Activated naive CD8-positive, alpha-beta T cell treated with anti-CD3 and anti-CD28 coated beads, Interleukin-2, amount 10 ng/mL, durations not matched to agents 7 days and 5 days (primary cell): ENCODE measurements around the gene ACTN3. TPM values are rescaled to one million over a fixed set of nuclear protein-coding genes. Genes with fewer than 3 reads are reported as not detected.
"Not testable (repeated sequence)": the region's sequence is repeated elsewhere in the genome, so short reads cannot be mapped to it uniquely, and the experiment has no call there.

Experiments used
- ATAC-seq: fragments of 150-1000 bp; cut with Tn5 transposase; one replicate; pipeline ENCODE4 v1.10.0; 2021; ENCODE audit warnings: low read depth, moderate library complexity
- POLR2A ChIA-PET: fragments of 350-600 bp; sonication (Branson Sonifier 250); formaldehyde crosslinking; loops from one replicate; lab custom pipeline; 2021; ENCODE audit warnings: antibody characterized with exemption; lab: Charles Lee
- DNase-seq: peaks from one replicate; pipeline ENCODE4 v3.0.0; 2021
- H3K27ac Mint-ChIP-seq: one replicate; pipeline ENCODE4 v1.8.0; 2022; ENCODE audit warnings: mild to moderate bottlenecking, mixed read lengths
- H3K27me3 Mint-ChIP-seq: one replicate; pipeline ENCODE4 v1.8.0; 2022; ENCODE audit warnings: mild to moderate bottlenecking, moderate library complexity, mixed read lengths
- H3K36me3 Mint-ChIP-seq: one replicate; pipeline ENCODE4 v1.8.0; 2021; ENCODE audit warnings: mild to moderate bottlenecking, mixed read lengths
- H3K4me1 Mint-ChIP-seq: one replicate; pipeline ENCODE4 v1.8.0; 2021; ENCODE audit warnings: mixed read lengths
- H3K4me3 Mint-ChIP-seq: one replicate; pipeline ENCODE4 v1.8.0; 2022; ENCODE audit warnings: mild to moderate bottlenecking, moderate library complexity, mixed read lengths
- H3K9me3 Mint-ChIP-seq: one replicate; pipeline ENCODE4 v1.8.0; 2021; ENCODE audit warnings: mixed read lengths
- total RNA-seq, 2 experiments: library from RNA; stranded (reverse); gene quantifications; one replicate each; pipeline ENCODE4 v1.2.3, GENCODE V29; 2021

The ACTN3 gene
- total RNA-seq, 2 experiments from 2014 or later = 0.11 TPM; not detected in 1

GRCh38 chr11:66531841-66532240 lies 14.9 kb upstream of the ACTN3 start:
- H3K27ac Mint-ChIP-seq = no peak overlapping the region
- no peaks in the 10 kb centered on the region for H3K27me3 Mint-ChIP-seq
- H3K36me3 Mint-ChIP-seq = peaks cover 7% of the 10 kb centered on the region
- ATAC-seq (no peak), DNase-seq (no peak)
- H3K9me3 Mint-ChIP-seq = no peaks in the 10 kb centered on the region
- H3K4me1 Mint-ChIP-seq = no peaks in the 10 kb centered on the region
- H3K4me3 Mint-ChIP-seq = no peak overlapping the region
- POLR2A ChIA-PET = interaction anchor here (1.8 kb wide), 1 partner anchor 14 kb away, joined by 5 read pairs; the partner anchor contains the start of genes ACTN3 and ZDHHC24

GRCh38 chr11:66532784-66533183 lies 13.9 kb upstream of the ACTN3 start:
- no peak overlapping the region for H3K27ac Mint-ChIP-seq
- no peaks in the 10 kb centered on the region for H3K4me1 Mint-ChIP-seq
- peaks cover 7% of the 10 kb centered on the region for H3K36me3 Mint-ChIP-seq
- DNase-seq = no peak
- ATAC-seq = no peak
- POLR2A ChIA-PET = interaction anchor here (1.8 kb wide), 1 partner anchor 13 kb away, joined by 5 read pairs; the partner anchor contains the start of genes ACTN3 and ZDHHC24
- H3K9me3 Mint-ChIP-seq = no peaks in the 10 kb centered on the region
- no peak overlapping the region for H3K4me3 Mint-ChIP-seq
- no peaks in the 10 kb centered on the region for H3K27me3 Mint-ChIP-seq

DNA sequence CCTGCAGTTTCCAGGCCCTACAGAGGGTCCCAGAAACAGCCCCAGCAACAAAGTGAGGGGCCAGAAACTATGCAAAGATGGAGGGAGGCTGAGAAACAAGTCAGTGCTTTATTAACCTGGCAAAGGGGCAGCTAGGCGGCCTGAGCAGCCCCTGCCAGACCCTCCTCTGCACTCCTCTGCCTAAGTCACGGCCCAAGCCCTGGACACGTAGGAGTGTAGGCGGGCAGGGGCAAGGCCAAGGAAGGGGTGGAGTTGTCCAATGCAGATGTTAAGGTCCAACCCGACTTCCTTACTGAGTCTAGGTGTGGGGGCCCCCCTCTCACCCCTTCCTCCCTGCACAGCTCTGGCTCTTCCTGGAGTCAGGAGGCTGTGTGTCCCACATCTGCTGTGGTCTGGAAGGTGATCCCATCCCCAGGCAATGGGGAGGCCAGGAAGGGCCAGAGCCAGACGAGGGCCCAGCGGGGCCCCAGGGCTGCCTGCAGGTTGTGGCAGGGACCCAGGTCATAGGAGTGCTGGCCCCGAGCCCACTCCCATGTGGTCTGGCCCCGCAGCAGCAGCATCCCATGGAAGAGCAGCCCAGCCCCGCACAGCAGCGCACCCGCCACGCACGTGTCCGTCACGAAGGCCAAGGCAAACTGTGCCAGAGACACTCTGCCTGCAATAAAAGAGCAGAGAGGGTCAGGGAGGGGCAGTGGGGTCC lies 7.4 kb upstream of the ACTN3 start:
- Mint-ChIP-seq H3K27ac (no peak overlapping the region), H3K36me3 (peaks cover 27% of the 10 kb centered on the region), H3K4me1 (peaks cover 19% of the 10 kb centered on the region), H3K9me3 (no peaks in the 10 kb centered on the region), H3K27me3 (no peaks in the 10 kb centered on the region), H3K4me3 (no peak overlapping the region)
- no peak for DNase-seq
- POLR2A ChIA-PET = interaction anchor here (0.7 kb wide), 1 partner anchor 77 kb away, joined by 3 read pairs; the partner anchor contains the start of gene RBM14
- ATAC-seq = no peak

- H3K4me1 Mint-ChIP-seq = peaks cover 20% of the 10 kb centered on the region
- no peak overlapping the region for H3K27ac Mint-ChIP-seq
- H3K9me3 Mint-ChIP-seq = no peaks in the 10 kb centered on the region
- POLR2A ChIA-PET = interaction anchor here (0.7 kb wide), 1 partner anchor 76 kb away, joined by 3 read pairs; the partner anchor contains the start of gene RBM14
- H3K27me3 Mint-ChIP-seq = no peaks in the 10 kb centered on the region
- no peak overlapping the region for H3K4me3 Mint-ChIP-seq
- ATAC-seq (no peak), DNase-seq (no peak)
- peaks cover 27% of the 10 kb centered on the region for H3K36me3 Mint-ChIP-seq
Measured at GRCh38 chr11:66539870-66540213, 6.9 kb upstream of the ACTN3 start.

DNA sequence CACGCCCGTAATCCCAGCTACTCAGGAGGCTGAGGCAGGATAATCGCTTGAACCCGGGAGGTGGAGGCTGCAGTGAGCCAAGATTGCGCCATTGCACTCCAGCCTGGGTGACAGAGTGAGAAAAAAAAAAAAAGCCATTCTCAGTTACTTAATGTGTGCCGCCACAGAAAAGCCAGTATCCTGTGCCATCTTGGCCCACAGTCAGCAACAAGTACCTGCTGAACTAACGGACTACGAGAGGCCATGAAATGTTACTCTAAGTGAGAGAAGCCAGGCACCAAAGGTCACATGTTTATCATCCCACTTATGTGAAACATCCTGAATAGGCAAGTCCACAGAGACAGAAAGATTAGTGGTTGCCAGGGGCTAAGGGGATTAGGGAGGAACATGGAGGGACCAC lies 6.1 kb upstream of the ACTN3 start:
- H3K9me3 Mint-ChIP-seq, DNase-seq, H3K27me3 Mint-ChIP-seq, H3K4me3 Mint-ChIP-seq, POLR2A ChIA-PET, ATAC-seq, H3K27ac Mint-ChIP-seq: not testable (repeated sequence)
- Mint-ChIP-seq H3K36me3 (peaks cover 22% of the 10 kb centered on the region), H3K4me1 (peaks cover 23% of the 10 kb centered on the region)

GRCh38 chr11:66541892-66542291 lies 4.8 kb upstream of the ACTN3 start:
- H3K4me3 Mint-ChIP-seq = no peak overlapping the region
- H3K27ac Mint-ChIP-seq = peak overlapping the region; percentile 57
- DNase-seq = no peak
- peaks cover 19% of the 10 kb centered on the region for H3K36me3 Mint-ChIP-seq
- H3K27me3 Mint-ChIP-seq = no peaks in the 10 kb centered on the region
- POLR2A ChIA-PET = interaction anchor here (0.5 to 6.0 kb wide), 3 partner anchors 12 to 136 kb away, joined by 5 to 37 read pairs (median 11); partner anchors contain the start of genes RBM14 and RBM4B
- no peak for ATAC-seq
- no peaks in the 10 kb centered on the region for H3K9me3 Mint-ChIP-seq
- peaks cover 25% of the 10 kb centered on the region for H3K4me1 Mint-ChIP-seq

- Mint-ChIP-seq H3K4me1 (peaks cover 25% of the 10 kb centered on the region), H3K9me3 (no peaks in the 10 kb centered on the region), H3K27ac (peak overlapping the region; percentile 8), H3K27me3 (no peaks in the 10 kb centered on the region), H3K36me3 (peaks cover 19% of the 10 kb centered on the region), H3K4me3 (no peak overlapping the region)
- POLR2A ChIA-PET = interaction anchor here (0.5 to 6.0 kb wide), 3 partner anchors 11 to 135 kb away, joined by 5 to 37 read pairs (median 11); partner anchors contain the start of genes RBM14 and RBM4B
- ATAC-seq (no peak), DNase-seq (no peak)
Measured at GRCh38 chr11:66542362-66542761, 4.3 kb upstream of the ACTN3 start.

GRCh38 chr11:66543263-66544107 lies 3.2 kb upstream of the ACTN3 start:
- DNase-seq (peak; percentile 76), ATAC-seq (peak; percentile 77)
- peak overlapping the region; percentile 90 for H3K27ac Mint-ChIP-seq
- H3K36me3 Mint-ChIP-seq = peaks cover 19% of the 10 kb centered on the region
- POLR2A ChIA-PET = interaction anchor here (0.6 to 6.0 kb wide), 6 partner anchors 64 to 252 kb away, joined by 3 to 37 read pairs (median 4); partner anchors contain the start of genes DPP3, RBM14, RBM4 and RBM4B
- H3K9me3 Mint-ChIP-seq = no peaks in the 10 kb centered on the region
- H3K4me1 Mint-ChIP-seq = peaks cover 25% of the 10 kb centered on the region
- peaks cover under 1% of the 10 kb centered on the region for H3K27me3 Mint-ChIP-seq
- H3K4me3 Mint-ChIP-seq = peak overlapping the region; percentile 73

- DNase-seq, H3K27me3 Mint-ChIP-seq, H3K9me3 Mint-ChIP-seq, ATAC-seq: not testable (repeated sequence)
- POLR2A ChIA-PET = interaction anchor here (1.2 to 6.0 kb wide), 8 partner anchors 23 to 311 kb away, joined by 3 to 37 read pairs (median 8); partner anchors contain the start of genes CTSF, DPP3, PELI3 and RBM14
- Mint-ChIP-seq H3K4me3 (peak overlapping the region; percentile 83), H3K36me3 (peaks cover 19% of the 10 kb centered on the region), H3K4me1 (peaks cover 25% of the 10 kb centered on the region), H3K27ac (peak overlapping the region; percentile 65)
Measured at GRCh38 chr11:66544952-66545351, 1.8 kb upstream of the ACTN3 start.

GRCh38 chr11:66545701-66546367 lies 869 bp upstream of the ACTN3 start, which contains the start of gene ZDHHC24:
Gene ZDHHC24 (minus strand): TSS chr11:66546048. CDS start chr11:66546003, 45 bp downstream.
- Mint-ChIP-seq H3K4me1 (peaks cover 25% of the 10 kb centered on the region), H3K27ac (peak within 1 kb of the TSS; percentile 65), H3K9me3 (no peaks in the 10 kb centered on the region), H3K27me3 (peaks cover 7% of the 10 kb centered on the region), H3K36me3 (peaks cover 19% of the 10 kb centered on the region), H3K4me3 (peak within 1 kb of the TSS; percentile 83)
- ATAC-seq (peak; percentile 86), DNase-seq (peak; percentile 90)
- POLR2A ChIA-PET = interaction anchor here (0.5 to 6.0 kb wide), 17 partner anchors 9 to 310 kb away, joined by 3 to 37 read pairs (median 5); partner anchors contain the start of genes CTSF, DPP3, PELI3 and RBM14

DNA sequence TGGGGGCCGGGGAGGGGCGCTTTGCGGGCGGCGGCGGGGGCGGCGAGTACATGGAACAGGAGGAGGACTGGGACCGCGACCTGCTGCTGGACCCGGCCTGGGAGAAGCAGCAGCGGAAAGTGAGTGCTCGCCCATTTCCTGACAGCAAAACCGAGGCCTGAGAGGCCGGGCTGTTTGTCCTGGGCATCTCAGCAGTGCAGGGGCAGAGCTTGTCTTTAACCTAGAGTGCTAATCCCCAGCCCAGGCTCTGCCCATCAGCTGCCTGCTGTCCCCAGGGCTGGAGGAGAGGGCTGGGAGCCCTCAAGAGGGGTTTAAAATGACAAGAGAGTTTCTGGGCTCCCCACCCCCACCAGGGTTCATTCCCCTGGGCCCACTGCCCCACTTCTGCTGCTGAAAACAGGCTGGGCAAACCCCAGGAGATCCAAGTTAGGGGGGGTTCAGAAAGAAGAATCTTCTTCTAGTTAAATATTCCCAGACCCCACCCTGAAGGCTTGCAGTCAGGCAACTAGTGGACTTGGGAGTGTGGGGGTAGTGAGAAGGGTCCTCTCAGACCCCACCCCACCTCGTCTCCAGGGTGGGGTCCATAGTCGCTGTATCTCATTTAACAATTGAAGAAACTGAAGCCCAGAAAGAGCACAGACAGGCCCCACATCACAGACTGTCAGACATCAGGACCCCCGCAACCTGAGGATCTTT lies 411 bp downstream of the ACTN3 start:
- POLR2A ChIA-PET = interaction anchor here (0.7 to 6.0 kb wide), 11 partner anchors 8 to 309 kb away, joined by 3 to 37 read pairs (median 5); partner anchors contain the start of genes CTSF, RBM14 and RBM4B

DNA sequence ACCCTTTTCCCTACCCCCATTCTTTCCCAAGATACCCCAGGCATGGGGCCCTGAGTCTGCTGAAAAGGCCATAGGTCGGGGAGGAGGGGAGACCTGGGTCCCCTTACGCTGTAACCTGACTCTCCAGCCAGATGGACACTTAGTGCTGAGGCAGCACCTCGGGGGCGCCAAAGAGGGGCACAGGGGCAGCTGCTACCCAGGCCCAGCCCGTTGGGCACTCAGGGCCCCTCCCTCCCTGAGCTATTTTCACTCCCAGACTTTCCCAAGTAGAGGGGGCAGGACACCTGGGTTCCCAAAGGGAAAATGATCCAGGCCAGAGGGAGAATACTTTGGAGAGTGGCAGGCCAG lies 933 bp downstream of the ACTN3 start:
- H3K27me3 Mint-ChIP-seq = peaks cover 7% of the 10 kb centered on the region
- no peak for ATAC-seq
- POLR2A ChIA-PET = interaction anchor here (6.0 kb wide), 1 partner anchor 130 kb away, joined by 37 read pairs; the partner anchor contains the start of gene RBM4B

More for the DNA sequence above, 411 bp downstream of the ACTN3 start:
- DNase-seq (no peak), ATAC-seq (no peak)
- H3K9me3 Mint-ChIP-seq = no peaks in the 10 kb centered on the region
- H3K4me3 Mint-ChIP-seq = peak overlapping the region; percentile 83
- peaks cover 11% of the 10 kb centered on the region for H3K36me3 Mint-ChIP-seq
- peaks cover 7% of the 10 kb centered on the region for H3K27me3 Mint-ChIP-seq
- peaks cover 21% of the 10 kb centered on the region for H3K4me1 Mint-ChIP-seq
- no peak overlapping the region for H3K27ac Mint-ChIP-seq

More for the DNA sequence above, 933 bp downstream of the ACTN3 start:
- Mint-ChIP-seq H3K4me3 (no peak overlapping the region), H3K27ac (no peak overlapping the region), H3K9me3 (no peaks in the 10 kb centered on the region), H3K36me3 (peaks cover 5% of the 10 kb centered on the region), H3K4me1 (peaks cover 18% of the 10 kb centered on the region)
- DNase-seq = no peak
